HG03457 (cell line): ENCODE results near the gene CTSE.

ENCODE experiments used
- ATAC-seq: cut with Tn5 transposase; IDR thresholded peaks from one replicate; pipeline ENCODE4 v1.9.1; 2021; ENCODE audit warnings: moderate number of reproducible peaks; ENCODE audit not compliant: unreplicated experiment

Gene CTSE

DNA sequence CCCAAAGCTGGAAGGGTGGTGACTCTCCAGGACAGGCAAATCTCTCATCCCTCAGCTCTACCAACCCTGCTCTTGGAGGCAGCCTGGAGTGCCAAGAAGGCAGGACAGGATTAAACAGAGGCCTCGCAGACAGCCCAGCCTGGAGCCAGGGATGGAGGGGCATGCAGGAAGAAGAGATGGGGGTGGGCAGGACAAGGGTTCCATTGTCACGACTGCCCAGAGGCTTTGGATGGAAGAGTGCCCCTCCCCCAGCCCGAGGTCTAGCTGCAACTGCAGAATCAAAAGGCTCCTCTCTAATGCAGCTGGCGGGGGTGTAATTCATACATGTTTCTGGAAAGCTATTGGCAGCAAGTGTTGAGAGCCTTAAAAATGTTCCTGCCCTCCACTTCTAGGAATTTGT is 29.3 kb downstream of the CTSE start:
- no peak for ATAC-seq

DNA sequence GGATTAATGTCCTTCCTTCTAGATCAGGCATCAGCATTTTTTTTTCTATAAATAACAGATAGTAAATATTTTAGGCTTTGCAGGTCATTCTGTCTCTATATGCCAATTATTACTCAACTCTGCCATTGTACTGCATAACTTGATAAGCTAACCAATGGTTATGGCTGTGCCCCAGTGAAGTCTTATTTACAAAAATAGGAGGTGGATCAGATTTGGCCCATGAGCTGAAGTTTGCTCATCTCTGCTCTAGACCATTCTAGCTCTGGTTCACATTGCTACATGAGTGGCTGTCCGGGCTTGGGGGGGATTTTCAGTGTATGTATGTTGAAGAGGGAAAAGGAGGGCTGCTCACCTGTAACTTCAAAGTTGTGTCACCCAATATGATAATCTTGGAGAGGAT is 30.6 kb downstream of the CTSE start:
- no peak for ATAC-seq

DNA sequence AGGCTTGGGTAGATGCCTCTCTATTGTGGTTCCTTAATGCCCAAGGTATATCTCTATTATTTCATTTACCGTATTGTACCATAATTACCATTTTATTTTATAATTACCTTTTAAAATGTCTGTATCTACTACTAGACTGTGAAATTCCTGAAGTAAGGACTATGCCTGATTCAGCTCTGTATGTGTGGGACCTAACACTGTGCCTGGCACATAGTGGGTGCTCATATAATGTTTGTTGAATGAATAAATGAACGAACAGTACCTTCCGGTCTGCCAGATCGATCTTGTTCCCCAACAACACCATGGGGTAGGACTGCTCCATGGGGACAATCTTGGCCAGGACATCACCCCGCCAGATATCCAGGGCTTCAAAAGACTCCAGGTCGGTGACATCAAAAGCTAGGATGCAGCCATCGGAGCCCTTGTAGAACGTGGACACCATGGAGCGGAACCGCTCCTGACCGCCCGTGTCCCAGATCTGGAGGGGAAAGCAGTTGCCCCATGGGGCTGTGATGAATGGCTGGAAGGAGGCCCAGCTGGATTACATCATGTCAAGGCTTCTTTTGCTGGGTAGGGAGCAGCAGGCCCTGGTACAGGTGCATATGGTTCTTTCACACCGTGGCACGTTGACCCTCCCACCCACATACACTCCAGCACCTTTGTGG is 31.3 kb downstream of the CTSE start:
- no peak for ATAC-seq

DNA sequence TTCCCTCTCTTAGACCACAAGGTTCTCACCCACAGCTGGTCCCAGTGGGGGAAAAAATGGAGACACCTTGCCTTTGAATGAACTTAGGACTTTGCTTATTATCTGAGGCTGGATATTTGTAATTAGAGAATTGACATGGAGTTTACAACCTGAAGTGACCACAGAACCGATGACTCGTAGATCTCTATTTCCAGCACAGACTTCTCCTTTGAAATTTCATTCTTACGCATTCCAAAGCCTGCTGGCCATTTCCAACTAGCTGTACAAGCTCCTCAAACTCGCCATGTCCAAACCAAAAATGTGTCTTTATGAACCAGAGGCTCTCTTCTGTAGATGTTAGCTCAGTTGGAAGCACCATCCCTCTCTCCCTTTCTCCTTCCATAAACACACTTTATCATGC is 32.5 kb downstream of the CTSE start:
- ATAC-seq: no peak

DNA sequence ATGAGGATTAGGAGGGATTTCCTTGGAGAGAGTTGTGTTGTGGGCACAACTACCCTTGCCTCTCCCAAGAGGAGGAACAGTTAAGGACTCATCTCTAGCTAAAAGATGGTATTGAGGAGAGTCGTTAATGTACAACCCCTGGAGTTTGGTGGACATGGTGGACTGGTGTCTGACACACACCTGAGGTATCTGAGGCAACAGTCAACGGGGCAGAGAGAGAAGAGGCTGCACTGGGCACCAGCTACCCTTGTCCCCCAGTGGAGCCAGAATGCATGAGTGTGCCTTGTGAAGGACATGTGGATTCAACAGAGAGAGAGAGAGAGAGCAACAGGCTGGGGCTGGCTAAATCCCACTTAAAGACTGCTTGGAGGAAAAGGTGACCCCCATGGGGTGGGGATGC is 33.5 kb downstream of the CTSE start:
- ATAC-seq: no peak

DNA sequence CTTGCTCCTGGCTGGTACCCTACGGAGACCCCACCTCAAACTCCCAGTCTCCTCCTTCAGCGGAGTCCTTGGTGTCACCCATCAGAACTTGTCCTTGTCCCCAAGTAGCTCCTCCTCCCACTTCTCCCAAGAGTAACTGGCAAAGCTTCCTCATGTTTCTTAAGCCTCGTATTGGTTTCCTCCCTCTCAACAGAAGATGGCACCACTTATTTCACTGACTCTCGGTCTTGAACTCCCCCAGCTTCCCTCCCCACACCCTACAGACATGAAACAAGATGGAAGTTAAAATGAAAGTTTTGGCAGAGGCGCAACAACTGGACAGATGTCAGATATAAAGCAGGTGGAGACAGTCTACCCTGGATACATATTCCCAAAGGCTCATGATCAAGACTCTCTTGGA is 33.9 kb downstream of the CTSE start:
- ATAC-seq: no peak

DNA sequence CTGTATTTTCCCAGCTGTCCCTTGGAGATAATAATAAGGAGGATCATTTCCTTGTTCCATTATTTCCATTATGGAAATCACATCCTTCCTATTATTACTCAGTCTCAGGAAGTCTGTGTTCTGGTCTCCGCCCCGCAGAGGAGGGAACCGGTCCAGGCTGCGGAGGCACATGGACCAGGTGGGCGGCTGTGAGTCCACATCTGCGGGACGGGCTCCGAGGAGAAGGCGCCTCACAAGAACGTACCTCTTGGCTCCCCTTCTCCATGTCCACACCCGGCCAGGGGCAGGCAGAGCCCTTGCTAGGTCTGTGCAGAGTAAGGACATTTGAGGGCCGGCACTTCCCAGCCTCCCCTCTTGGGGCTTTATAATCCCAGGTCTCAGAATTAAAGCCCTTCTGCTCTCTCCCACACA is 35.1 kb downstream of the CTSE start:
- ATAC-seq: no peak

DNA sequence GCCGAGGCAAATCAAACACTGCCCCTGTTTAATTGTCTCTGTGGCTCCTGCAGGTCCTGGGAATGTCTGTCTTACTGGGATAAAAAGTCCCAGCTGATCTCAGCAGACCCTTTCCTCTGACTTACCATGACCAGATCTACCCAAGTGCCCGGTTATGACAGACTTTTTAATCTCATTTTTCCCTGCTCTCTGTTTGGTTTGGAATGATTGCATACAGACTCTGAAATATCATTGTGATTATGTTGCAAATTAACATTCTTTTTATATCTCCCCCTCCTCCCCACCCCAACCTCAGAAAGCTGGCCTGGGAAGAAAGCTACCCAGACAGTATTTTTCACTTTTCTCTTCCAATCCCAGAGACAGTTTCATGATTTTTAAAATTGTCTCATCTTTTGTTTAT is 36.8 kb downstream of the CTSE start:
- no peak for ATAC-seq

DNA sequence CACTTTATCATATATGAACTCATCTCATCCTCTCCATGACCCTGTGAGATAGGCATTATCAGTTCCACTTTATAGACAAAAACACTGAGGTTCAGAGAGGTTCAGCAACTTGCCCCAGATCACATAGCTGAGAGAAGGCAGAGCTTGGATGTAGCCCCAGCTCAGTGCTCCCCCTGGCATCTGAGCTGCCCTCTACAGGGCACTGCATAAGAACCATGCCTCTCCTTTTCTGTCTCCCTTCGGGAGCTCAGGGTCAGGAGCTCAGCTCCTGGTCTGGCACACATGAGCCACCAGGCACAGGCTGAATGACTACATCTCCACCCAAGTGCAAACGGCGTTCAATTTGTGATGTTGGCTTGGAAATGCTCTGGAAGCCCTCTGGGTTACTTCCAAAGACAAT is 37.4 kb downstream of the CTSE start:
- no peak for ATAC-seq

DNA sequence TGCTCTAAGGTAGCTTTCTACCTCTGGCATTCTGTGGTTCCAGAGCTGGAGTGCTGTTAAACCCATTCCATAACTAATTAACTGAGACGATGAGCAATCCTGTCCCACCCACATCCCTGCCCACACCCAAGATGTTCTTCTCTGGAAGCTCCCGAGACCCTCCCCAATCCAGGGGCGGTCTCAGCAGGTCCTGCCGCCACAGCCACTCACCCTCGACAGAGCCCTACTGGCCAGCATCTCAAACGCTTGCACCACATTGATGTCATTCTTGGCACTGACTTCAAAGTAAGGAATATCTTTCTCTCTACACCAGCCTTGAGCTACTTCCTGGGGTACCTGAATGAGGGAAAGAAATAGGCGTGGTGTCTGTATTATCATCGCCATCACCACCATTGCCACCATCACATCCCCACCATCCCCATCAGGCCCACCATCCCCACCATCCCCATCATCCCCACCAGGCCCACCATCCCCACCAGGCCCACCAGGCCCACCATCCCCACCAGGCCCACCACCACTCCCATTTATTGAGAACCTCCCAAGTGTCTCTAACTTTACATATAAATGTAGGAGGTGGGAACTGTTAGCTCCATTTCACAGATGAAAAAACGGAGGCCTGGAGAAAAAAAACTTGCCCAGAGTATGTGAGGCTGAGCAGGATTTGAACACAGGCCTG is 38.2 kb downstream of the CTSE start:
- no peak for ATAC-seq

DNA sequence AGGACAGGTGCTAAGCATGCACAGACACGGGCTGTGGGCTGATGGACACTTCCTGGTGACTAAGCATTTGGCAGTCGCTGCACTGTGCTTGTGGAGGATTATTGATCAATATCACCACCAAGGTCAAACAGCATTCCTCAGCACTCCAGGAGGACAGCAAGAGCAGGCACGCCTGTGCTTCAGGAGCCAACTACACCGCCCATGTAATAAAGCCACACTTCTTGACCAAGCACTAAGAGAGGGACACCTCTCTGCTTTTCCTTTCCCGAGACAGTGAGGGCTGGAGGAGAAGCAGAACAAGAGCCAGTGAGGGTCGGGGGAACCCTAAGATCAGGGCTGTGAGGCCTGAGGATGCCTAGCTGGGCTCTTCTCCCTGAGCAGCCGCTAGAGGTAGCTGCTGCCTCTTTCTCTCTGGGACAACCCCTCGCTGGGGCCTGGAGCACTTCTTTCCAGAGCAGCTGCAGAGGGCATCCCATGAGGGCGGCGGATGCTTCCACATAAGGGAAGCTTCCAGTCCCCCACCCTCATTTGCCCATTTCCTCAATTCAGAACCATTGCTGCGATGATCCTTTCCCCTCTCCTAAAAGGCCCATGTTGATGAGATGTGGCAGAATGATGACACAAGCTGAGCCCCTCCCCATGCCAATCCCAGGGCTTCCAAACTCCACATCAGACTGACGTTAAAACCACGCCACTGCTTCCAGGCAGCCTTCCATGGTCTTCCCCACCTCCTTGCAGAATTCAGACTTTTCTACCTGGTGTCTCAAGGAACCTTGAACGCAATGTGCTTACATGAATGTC is 39.6 kb downstream of the CTSE start:
- ATAC-seq: no peak

DNA sequence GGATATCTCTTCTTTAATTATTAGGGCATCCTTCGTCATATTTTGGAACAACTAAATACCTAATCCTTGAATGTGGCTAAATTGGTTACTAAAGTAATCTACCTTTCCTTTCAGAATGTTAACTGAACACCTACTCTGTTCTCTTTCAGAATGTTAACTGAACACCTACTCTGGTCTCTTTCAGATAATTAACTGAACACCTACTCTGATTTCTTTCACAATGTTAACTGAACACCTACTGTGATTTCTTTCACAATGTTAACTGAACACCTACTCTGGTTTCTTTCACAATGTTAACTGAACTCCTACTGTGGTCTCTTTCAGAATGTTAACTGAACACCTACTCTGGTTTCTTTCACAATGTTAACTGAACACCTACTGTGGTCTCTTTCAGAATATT is 42.4 kb downstream of the CTSE start:
- ATAC-seq: no peak

DNA sequence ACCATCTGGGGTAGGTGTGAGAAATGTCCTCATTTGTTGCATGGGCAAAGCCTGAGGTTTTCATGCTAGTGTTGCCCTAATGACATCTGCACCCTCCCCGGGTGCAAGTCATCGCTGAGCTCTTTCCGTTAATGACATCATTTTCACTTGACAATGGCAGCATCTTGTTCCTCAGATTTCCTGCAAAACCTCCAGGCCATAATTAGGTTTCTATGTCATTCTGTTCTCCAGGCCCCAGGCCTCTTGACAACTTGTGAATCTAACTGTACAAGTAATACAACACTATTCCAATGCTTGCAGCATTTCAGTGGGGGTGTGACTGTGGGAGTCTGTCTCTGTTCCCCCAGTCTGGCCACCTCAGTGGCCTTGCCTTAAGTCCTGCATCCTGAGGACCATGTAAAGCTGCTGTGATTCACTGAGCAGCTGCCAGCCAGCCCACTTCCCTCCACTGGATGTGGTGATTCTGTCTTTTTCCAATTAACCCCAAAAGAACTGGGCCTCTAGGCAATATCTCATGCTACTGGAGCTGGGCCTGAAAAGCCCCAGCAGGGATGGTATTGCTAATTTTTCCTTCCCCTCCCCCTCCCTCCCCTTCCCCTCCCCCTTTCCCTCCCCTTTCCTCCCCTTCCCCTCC is 43.3 kb downstream of the CTSE start:
- ATAC-seq: no peak

DNA sequence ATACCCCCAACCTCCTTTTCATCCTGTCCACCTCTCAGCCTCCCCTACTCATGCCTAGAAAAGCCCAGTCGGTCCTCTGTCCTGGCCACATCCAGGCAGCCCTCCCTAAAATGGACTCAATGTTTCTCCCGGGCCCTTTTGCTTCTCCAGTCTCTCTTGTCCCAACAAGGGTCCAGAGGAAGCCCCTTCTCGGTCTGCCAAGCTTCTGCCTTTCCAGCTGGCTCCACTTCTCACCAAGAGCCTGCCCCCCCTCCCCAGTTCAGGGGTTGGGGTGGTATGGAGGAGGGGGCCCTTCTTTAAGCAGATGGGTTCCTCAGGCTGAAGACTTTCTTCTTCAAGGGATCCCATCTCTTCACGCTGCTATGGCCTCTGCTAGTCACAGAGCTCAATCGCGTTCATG is 44.4 kb downstream of the CTSE start:
- no peak for ATAC-seq

DNA sequence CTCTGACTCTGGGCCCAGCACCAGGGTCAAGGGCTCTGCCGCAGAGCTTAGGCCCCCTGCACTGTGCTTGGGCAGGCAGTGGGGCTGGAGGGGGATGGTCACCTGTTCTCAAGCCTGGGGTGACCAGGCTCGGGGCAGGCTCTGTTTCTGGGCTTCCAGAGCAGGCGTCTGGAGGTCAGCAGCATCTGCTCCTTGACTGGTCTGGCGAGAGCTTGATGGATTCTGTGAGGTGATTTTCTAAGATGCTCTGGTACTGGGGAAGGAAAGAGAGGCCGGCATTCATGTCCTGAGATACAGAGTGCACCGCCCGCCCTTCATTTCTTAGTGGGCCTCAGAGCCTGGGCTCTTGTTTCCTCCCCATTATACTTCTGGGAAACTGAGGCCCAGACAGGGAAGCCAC is 45.0 kb downstream of the CTSE start:
- ATAC-seq: no peak

DNA sequence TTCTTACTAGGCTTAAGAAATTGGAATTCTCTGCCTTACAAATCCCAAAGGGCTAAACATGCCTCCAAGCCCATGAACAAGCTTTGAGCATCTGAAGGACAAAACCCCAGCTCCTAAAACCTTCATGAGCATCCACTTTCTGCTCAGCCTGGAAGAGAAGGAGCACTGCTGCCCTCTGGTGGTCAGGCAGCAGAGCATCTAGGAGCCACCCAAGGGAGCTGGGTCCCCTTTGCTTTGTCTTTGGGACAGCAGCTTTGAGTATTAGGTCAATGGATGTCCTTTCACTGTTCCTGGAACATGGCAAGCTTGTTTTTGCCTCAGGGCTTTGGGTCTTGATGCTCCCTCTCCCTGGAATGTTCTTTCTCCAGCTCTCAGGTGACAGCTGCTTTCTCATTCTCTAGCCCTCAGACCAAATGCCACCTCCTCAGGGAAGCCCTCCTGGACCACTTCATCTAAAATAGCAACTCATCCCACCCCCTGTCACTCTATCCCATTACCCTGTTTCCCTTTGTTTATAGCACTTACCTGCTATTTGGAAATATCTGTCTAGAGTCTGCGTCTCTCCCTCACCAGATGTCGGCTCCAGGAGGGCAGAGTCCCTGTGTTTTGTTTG is 46.2 kb downstream of the CTSE start:
- no peak for ATAC-seq

DNA sequence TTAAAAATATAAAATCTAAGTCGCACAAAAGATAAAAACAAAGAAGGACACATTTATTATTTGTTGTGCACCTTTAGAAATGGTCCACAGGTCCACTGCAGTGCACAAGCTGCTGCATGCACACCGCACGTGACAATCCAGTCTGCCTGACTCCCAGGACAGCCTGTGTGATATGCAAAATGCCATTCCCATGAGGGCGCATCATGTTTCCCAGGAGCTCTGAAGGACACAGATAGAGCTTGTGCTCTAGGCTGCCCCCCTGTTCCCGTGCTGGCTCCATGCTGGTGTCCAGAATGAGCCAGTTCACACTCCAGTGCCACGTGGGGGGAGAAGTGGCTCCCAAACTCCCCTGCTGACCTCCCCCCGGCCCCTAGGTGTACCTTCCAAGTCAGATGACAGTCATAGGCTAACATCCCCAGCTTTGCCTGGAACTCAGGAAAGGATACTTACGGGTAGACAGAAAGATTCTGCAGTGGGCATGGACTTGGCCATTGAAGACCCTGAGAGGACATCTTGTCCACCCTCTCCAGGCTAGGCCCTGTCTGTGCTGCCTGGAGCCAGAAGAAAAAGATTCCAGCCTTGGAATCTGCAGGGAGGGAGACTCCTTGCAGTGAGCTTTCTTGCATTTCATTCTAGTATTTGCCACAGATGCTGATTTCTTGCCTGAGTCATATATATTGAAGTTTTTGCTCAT is 46.8 kb downstream of the CTSE start:
- no peak for ATAC-seq

DNA sequence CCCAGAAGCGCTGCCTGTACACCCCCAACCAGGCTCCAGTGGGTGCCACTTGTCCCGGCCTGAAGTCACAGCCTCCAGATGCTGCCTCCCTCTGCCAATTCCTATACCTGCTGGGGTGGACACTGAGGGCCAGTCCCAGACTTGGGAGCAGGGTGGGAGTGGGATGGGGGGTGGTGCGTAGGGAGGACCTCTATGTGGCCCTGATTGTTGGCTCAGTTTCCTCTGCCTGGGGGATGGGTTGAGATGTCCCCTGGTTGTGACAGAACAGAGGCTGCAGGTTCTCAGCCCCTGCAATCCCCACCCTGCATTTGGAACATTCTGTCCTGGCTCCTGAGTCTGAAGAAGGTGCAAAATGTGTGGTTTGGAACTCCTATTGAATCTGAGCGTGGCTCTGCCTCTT is 47.7 kb downstream of the CTSE start:
- no peak for ATAC-seq

DNA sequence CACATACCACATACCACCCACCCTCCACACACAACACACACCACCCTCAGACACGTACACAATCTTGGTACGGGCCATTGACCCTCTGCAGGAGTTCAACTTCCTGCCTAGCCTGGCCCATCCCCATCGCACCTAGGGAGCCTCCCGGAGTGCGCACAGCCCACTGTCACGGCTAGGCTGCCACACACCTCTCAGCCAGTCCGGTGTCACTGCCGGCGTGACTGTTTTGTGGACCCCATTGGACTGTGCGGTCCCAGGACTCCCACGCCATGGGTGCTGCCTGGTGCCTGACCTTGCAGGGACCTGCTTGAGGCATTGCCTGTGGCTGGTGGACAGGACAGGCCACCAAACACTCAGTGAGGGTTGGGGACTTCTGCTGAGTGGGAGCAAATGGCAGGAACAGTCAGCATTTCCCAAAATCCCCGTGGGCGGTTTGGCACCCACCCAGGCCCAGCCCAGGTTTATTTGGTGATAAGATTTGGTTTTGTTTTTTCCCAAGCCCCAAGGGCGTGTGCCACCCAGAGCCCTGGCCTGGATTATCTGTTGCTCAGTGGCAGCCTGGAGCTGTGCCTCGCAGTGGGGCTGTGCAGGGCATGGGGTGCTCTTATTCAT is 48.2 kb downstream of the CTSE start:
- no peak for ATAC-seq

DNA sequence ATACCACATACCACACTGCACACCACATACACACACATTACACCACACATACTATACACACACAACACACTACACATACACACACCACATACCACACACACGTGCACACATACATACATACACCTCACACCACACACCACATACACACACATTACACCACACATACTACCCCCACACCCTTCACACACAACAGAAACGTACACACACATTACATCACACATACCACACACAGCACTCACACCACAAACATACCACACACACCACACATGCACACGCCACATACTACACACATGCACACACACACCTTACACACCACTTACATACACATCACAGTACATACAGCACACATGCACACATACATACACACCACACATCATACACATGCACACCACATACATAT is 49.0 kb downstream of the CTSE start:
- no peak for ATAC-seq
